Measurements from ENCODE around the gene CDA.

DNA sequence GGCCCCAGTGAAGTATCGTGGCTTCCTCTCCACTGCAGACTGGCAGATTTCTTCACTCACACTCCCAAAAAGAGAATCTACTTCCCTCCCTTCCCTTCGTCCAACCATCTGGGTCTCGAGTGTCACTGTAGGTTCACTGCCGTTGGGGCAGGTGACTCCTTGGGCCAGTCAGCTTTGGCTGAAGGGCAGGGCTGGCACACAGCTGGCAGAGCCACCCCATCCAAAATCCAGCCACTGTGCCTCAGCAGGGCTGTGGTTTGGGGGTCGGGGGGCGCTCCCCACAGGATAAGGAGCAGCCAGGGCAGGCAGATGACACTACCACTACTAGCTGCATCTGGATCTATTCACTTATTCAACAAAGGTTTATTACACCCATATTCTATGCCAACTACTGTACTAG lies 54.2 kb downstream of the CDA start:
- TF ChIP-seq, protein P1, sequence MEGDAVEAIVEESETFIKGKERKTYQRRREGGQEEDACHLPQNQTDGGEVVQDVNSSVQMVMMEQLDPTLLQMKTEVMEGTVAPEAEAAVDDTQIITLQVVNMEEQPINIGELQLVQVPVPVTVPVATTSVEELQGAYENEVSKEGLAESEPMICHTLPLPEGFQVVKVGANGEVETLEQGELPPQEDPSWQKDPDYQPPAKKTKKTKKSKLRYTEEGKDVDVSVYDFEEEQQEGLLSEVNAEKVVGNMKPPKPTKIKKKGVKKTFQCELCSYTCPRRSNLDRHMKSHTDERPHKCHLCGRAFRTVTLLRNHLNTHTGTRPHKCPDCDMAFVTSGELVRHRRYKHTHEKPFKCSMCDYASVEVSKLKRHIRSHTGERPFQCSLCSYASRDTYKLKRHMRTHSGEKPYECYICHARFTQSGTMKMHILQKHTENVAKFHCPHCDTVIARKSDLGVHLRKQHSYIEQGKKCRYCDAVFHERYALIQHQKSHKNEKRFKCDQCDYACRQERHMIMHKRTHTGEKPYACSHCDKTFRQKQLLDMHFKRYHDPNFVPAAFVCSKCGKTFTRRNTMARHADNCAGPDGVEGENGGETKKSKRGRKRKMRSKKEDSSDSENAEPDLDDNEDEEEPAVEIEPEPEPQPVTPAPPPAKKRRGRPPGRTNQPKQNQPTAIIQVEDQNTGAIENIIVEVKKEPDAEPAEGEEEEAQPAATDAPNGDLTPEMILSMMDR (IDR thresholded peaks at IDR 0.05), result no peak
- no peak for TF ChIP-seq POLR2A (IDR thresholded peaks at IDR 0.05)

Measured in testis (tissue), 2 donors.